KMS-11 (cell line): ENCODE data around the gene PHTF1.

Experiments used
- H2AFZ ChIP-seq: fragments of 200-600 bp; sonication (generic); 2 replicates; pipeline ENCODE4 v1.6.1; 2016; ENCODE audit warnings: antibody characterized with exemption, mixed run types, low read depth
- H3K27ac ChIP-seq: fragments of 200-600 bp; sonication (generic); 2 replicates; pipeline ENCODE4 v1.6.1; 2016; ENCODE audit warnings: mild to moderate bottlenecking, mixed run types
- H3K27me3 ChIP-seq: fragments of 200-600 bp; sonication (generic); 2 replicates; pipeline ENCODE4 v1.6.1; 2017; ENCODE audit warnings: mild to moderate bottlenecking, low read depth, mixed run types, moderate library complexity; ENCODE audit not compliant: insufficient read depth
- H3K36me3 ChIP-seq: fragments of 200-600 bp; sonication (generic); 2 replicates; pipeline ENCODE4 v1.6.1; 2017; ENCODE audit warnings: mild to moderate bottlenecking, mixed run types; ENCODE audit not compliant: insufficient read depth
- H3K4me1 ChIP-seq: fragments of 200-600 bp; sonication (generic); 2 replicates; pipeline ENCODE4 v1.6.1; 2016; ENCODE audit warnings: mild to moderate bottlenecking, low read depth, mixed run types; ENCODE audit not compliant: poor library complexity, severe bottlenecking
- H3K4me2 ChIP-seq: fragments of 200-600 bp; sonication (generic); 2 replicates; pipeline ENCODE4 v1.7.0; 2016; ENCODE audit warnings: mild to moderate bottlenecking, mixed run types
- H3K4me3 ChIP-seq: fragments of 200-600 bp; sonication (generic); IDR thresholded peaks from 2 replicates; pipeline ENCODE4 v1.6.1; 2017; ENCODE audit warnings: low read depth, low read length, mixed read lengths; ENCODE audit not compliant: insufficient read depth
- H3K79me2 ChIP-seq: fragments of 200-600 bp; sonication (generic); 2 replicates; pipeline ENCODE4 v1.6.1; 2016; ENCODE audit warnings: low read depth, mixed run types; ENCODE audit not compliant: insufficient read depth
- H3K9ac ChIP-seq: fragments of 200-600 bp; sonication (generic); 2 replicates; pipeline ENCODE4 v1.6.1; 2016; ENCODE audit warnings: mild to moderate bottlenecking, mixed run types
- H4K20me1 ChIP-seq: fragments of 200-600 bp; sonication (generic); 2 replicates; pipeline ENCODE4 v1.6.1; 2016; ENCODE audit warnings: mild to moderate bottlenecking, mixed run types; ENCODE audit not compliant: insufficient read depth
- TF ChIP-seq, protein P1 (sequence below): fragments of 200-600 bp; sonication (generic); conservative IDR thresholded peaks from 2 replicates; pipeline ENCODE4 v1.6.1; 2017; ENCODE audit warnings: low read depth, mild to moderate bottlenecking, antibody characterized with exemption, low read length, moderate library complexity, mixed read lengths

PHTF1 gene

DNA sequence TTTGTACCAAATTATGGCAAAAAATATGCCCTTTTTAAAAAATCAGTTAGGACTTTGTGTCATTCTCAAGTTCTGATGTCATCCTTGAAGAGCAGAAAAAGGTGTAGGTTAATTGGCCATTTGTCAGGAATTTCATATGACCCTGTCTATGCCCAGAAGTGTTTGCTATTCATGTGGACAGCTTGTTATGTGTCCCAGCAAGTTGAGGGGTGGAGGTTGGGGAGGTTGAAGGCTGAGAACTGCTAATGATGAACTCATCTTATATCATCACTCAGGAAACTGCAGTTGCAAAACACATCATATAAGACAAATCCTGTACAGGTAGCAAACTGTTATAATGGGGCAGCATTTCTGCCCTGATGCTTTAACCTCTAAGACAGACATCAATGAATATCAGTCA, 106.5 kb downstream of the PHTF1 start:
- Histone ChIP-seq H3K79me2 (no peaks in the 10 kb centered on the region), H3K27ac (no peak overlapping the region), H3K36me3 (no peaks in the 10 kb centered on the region), H3K4me1 (no peaks in the 10 kb centered on the region), H3K4me2 (no peak overlapping the region), H3K4me3 (no peak overlapping the region), H3K27me3 (no peaks in the 10 kb centered on the region), H3K9ac (no peak overlapping the region), H4K20me1 (no peaks in the 10 kb centered on the region), H2AFZ (no peak overlapping the region)
- TF ChIP-seq, protein P1, sequence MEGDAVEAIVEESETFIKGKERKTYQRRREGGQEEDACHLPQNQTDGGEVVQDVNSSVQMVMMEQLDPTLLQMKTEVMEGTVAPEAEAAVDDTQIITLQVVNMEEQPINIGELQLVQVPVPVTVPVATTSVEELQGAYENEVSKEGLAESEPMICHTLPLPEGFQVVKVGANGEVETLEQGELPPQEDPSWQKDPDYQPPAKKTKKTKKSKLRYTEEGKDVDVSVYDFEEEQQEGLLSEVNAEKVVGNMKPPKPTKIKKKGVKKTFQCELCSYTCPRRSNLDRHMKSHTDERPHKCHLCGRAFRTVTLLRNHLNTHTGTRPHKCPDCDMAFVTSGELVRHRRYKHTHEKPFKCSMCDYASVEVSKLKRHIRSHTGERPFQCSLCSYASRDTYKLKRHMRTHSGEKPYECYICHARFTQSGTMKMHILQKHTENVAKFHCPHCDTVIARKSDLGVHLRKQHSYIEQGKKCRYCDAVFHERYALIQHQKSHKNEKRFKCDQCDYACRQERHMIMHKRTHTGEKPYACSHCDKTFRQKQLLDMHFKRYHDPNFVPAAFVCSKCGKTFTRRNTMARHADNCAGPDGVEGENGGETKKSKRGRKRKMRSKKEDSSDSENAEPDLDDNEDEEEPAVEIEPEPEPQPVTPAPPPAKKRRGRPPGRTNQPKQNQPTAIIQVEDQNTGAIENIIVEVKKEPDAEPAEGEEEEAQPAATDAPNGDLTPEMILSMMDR = no peak

DNA sequence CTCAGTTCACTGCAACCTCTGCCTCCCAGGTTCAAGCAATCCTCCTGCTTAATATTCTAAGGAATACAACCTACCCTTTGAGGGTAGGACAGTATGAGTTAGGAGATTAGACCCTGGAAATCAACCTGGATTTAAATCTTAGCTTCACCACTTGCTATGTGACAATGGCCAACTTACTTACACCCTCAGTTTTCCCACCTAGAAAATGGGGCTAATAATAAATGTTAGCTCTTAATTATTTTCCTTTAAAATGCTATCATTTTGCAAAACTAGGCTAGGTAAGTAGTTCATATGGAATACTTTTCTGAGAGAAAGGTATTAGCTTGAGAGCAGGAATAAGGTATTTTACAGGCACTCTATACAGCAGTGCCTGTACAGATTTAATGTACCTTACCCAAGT, 110.8 kb downstream of the PHTF1 start:
- Histone ChIP-seq H4K20me1 (no peaks in the 10 kb centered on the region), H3K4me3 (no peak overlapping the region), H3K4me2 (no peak overlapping the region), H2AFZ (no peak overlapping the region), H3K79me2 (no peaks in the 10 kb centered on the region), H3K36me3 (no peaks in the 10 kb centered on the region), H3K27me3 (no peaks in the 10 kb centered on the region), H3K9ac (no peak overlapping the region), H3K27ac (no peak overlapping the region), H3K4me1 (no peaks in the 10 kb centered on the region)
- TF ChIP-seq, protein P1 = no peak

DNA sequence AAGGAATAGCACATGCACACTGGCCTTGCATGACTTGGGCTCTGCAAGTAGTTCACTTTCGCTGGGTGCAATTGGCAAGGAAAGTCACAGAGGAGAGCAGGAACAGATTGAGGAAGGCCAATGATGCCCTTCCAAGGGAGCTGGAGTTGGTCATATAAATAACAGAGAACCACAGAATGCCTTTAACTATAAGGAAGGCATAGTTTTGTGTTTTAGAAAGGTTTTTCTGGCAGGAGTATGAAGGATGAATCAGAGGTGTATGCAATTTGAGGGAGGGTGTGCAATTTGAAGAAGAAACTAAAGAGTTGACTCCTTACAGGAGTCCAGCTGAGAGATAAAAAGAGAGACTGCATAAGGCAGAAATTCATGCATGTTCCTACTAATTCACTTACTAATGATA, 112.1 kb downstream of the PHTF1 start:
- H3K27me3 ChIP-seq = no peaks in the 10 kb centered on the region

More for the DNA sequence above, 112.1 kb downstream of the PHTF1 start:
- Histone ChIP-seq H3K4me2 (no peak overlapping the region), H3K36me3 (no peaks in the 10 kb centered on the region), H3K79me2 (no peaks in the 10 kb centered on the region), H3K27ac (no peak overlapping the region), H2AFZ (no peak overlapping the region), H3K4me1 (no peaks in the 10 kb centered on the region), H3K4me3 (no peak overlapping the region), H3K9ac (no peak overlapping the region), H4K20me1 (no peaks in the 10 kb centered on the region)
- TF ChIP-seq, protein P1 = no peak
